ENCODE data around the gene GALNT12. TPM values are rescaled to one million over a fixed set of nuclear protein-coding genes. Genes with fewer than 3 reads are reported as not detected.

The GALNT12 gene
- total RNA-seq, 4 donors from 2014 or later: 12.4 to 22.4 (median 16.2) TPM

DNA sequence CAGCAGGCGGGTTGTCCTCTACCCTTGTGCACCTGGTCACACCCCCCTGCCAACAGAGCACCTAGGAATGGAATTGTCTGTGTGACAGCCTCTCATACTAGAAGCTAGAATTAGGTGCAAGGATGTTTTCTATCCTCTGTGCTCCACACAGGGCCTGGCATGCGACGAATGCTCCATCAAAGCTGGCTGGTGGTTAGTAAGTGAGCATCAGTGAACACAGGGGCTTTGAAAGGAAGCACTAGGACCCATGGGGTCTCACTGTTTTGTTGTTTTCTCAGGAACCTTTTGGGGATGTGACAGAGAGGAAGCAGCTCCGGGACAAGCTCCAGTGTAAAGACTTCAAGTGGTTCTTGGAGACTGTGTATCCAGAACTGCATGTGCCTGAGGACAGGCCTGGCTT is 32.3 kb downstream of the GALNT12 start:
- Histone ChIP-seq H3K4me3 (no peak overlapping the region), H3K27me3 (no peaks in the 10 kb centered on the region), H3K36me3 (peaks cover 0 to 46% (median 16%) of the 10 kb centered on the region in 4 donors), H3K9me3 (no peaks in the 10 kb centered on the region), H3K27ac (replicated peaks in 1 of 4) (no peak overlapping the region), H3K4me1 (no peaks in the 10 kb centered on the region)
- peak; percentile 88 for DNase-seq (ENCODE audit: extremely low spot score)
- TF ChIP-seq, protein P1, sequence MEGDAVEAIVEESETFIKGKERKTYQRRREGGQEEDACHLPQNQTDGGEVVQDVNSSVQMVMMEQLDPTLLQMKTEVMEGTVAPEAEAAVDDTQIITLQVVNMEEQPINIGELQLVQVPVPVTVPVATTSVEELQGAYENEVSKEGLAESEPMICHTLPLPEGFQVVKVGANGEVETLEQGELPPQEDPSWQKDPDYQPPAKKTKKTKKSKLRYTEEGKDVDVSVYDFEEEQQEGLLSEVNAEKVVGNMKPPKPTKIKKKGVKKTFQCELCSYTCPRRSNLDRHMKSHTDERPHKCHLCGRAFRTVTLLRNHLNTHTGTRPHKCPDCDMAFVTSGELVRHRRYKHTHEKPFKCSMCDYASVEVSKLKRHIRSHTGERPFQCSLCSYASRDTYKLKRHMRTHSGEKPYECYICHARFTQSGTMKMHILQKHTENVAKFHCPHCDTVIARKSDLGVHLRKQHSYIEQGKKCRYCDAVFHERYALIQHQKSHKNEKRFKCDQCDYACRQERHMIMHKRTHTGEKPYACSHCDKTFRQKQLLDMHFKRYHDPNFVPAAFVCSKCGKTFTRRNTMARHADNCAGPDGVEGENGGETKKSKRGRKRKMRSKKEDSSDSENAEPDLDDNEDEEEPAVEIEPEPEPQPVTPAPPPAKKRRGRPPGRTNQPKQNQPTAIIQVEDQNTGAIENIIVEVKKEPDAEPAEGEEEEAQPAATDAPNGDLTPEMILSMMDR (IDR thresholded peaks at IDR 0.05): no peak
- TF ChIP-seq POLR2A (IDR thresholded peaks at IDR 0.05; ENCODE audit: low read depth): no peak
- no peak for TF ChIP-seq POLR2AphosphoS5 (IDR thresholded peaks at IDR 0.05)
- intact Hi-C loops (cut with DNase I): no loop called here
- WGBS: 97% methylated on average over 3 of the region's 4 CpGs

DNA sequence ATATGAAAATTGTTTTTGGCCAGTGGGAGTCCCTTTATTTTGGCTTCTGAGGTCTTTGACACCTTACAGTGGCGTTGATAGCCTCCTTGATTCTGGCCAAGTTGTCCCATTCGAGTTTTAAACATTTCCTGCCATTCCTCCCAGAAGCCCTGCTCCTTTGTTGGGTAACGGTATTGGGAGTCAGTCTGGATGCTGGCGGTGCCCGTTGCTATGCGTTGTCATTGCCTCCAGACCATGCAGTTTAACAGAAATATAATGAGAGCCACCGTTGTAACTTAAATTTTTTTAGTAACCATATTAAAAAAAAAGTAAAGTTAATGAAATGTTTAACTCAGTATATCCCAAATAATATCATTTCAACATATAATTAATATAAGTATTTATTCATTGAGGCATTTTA is 35.0 kb downstream of the GALNT12 start:
- Histone ChIP-seq H3K27me3 (no peaks in the 10 kb centered on the region), H3K9me3 (no peaks in the 10 kb centered on the region), H3K36me3 (peaks cover 0 to 40% (median 15%) of the 10 kb centered on the region in 4 donors), H3K4me3 (no peak overlapping the region), H3K4me1 (peaks cover 0 to 4% (median 0%) of the 10 kb centered on the region in 4 donors), H3K27ac (replicated peaks in 1 of 4) (no peak overlapping the region)
- WGBS: 86% methylated on average over 7 of the region's 7 CpGs
- TF ChIP-seq POLR2A (IDR thresholded peaks at IDR 0.05; ENCODE audit: low read depth) (no peak), POLR2AphosphoS5 (IDR thresholded peaks at IDR 0.05) (no peak), EP300 (IDR thresholded peaks at IDR 0.05) (no peak)
- TF ChIP-seq, protein P1 (IDR thresholded peaks at IDR 0.05): no peak
- no peak for DNase-seq (ENCODE audit: extremely low spot score)
- intact Hi-C loops (cut with DNase I): no loop called here

DNA sequence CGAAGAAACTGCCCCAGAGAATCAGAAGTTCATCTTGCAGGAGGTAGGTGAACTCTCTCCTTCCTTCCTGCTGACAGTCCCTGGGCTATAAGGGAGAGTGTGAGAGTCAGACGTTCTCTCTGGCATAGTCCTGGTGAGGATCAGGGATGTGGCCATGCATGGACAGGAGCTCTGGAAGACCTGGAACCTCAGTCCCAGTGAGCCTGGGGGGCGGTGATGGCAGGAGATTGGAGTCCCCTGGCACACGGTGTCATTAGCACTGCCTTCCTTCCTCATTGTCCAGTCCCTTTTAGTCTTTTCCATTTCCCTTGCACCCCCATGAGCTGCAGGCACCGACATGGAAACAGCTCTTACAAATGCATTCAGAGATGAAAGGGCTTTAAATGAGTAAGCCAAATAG is 38.6 kb downstream of the GALNT12 start:
- DNase-seq (ENCODE audit: extremely low spot score): no peak
- intact Hi-C loops (cut with DNase I): no loop called here
- Histone ChIP-seq H3K27me3 (no peaks in the 10 kb centered on the region), H3K4me3 (no peak overlapping the region), H3K27ac (replicated peaks in 1 of 4) (no peak overlapping the region), H3K9me3 (no peaks in the 10 kb centered on the region), H3K4me1 (peaks cover 5 to 30% (median 28%) of the 10 kb centered on the region in 4 donors), H3K36me3 (peaks cover 0 to 9% (median 4%) of the 10 kb centered on the region in 4 donors)
- WGBS: 92% methylated on average over 5 of the region's 5 CpGs
- no peak for TF ChIP-seq POLR2AphosphoS5 (IDR thresholded peaks at IDR 0.05)
- TF ChIP-seq, protein P1 (IDR thresholded peaks at IDR 0.05): no peak

DNA sequence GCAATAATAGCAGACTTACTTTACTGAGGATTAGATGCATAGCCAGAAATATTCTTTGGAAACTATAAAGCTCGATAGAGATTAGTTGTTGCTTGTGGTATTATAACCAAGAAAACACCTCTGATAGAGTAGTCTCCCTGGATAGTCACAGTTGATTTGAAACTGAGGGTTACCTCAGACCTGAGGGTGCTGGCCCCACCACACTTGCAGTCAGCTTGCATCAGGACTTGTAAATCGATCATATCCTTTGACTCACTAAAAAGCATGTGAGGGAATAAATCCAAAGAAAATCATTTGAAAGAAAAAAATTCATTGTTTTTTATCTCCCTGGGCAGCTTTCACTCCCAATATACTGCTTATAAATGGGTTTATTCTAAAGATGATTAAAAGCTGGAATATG is 39.4 kb downstream of the GALNT12 start:
- 81% methylated on average over 2 of the region's 2 CpGs for WGBS
- H3K36me3 ChIP-seq: peaks cover 0 to 9% (median 4%) of the 10 kb centered on the region in 4 donors
- H3K4me1 ChIP-seq: peaks cover 5 to 35% (median 33%) of the 10 kb centered on the region in 4 donors
- no peak overlapping the region for H3K4me3 ChIP-seq
- H3K27me3 ChIP-seq: no peaks in the 10 kb centered on the region
- H3K9me3 ChIP-seq: no peaks in the 10 kb centered on the region
- intact Hi-C loops (cut with DNase I): no loop called here
- no peak for DNase-seq (ENCODE audit: extremely low spot score)
- H3K27ac ChIP-seq (replicated peaks in 1 of 4): peak overlapping the region in 2 of 4 donors; percentile 73 to 79
- TF ChIP-seq POLR2A (IDR thresholded peaks at IDR 0.05; ENCODE audit: low read depth) (no peak), POLR2AphosphoS5 (IDR thresholded peaks at IDR 0.05) (no peak), EP300 (IDR thresholded peaks at IDR 0.05) (no peak)
- TF ChIP-seq, protein P1 (IDR thresholded peaks at IDR 0.05): no peak
